ENCODE results near the gene B3GALT5.

- no peak for TF ChIP-seq POLR2A (IDR thresholded peaks at IDR 0.05)
- TF ChIP-seq CTCF (IDR thresholded peaks at IDR 0.05), result no peak
These were observed 61.0 kb downstream of the B3GALT5 start for GRCh38 chr21:39673736-39674135.
